ENCODE measurements around the gene ZBTB7C.

DNA sequence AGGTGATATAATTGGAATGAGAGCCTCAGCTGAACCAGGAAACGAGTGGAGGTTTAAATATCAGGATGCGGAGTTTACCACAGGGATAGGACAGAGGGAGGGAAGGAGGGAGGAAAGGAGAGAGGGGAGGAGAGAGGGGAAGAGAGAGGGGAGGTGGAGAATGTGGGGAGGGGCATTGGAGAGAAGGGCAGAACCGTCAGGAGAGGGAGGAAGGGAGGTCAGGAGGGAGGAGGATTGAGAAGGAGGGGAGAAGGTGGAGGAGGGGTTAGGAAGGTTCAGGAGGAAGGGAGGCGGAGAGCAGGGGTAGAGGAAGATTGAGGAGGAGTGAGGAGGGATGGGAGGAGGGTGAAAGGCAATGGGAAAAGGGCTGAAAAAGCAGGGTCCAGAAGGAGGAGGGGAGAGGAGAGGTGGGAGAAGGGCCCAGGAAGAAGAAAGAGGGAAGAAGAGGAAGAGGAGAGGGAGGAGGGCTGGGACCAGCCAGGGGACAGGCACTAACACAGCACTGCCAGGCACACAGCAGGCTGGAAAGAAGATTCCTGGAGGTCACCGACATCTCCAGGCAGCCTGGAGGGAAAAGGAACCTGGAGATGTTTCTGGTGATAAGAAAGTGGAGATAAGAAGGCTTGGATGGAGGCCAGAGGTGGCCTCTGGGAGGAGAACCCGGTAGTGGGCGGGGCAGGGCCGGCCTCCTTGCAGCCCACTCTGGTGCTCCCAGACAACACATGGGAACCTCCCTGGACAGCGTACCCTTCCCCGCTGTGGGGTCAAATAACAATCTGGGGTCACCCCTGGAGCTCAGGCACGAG, 302.0 kb downstream of the ZBTB7C start:
- TF ChIP-seq, protein P1, sequence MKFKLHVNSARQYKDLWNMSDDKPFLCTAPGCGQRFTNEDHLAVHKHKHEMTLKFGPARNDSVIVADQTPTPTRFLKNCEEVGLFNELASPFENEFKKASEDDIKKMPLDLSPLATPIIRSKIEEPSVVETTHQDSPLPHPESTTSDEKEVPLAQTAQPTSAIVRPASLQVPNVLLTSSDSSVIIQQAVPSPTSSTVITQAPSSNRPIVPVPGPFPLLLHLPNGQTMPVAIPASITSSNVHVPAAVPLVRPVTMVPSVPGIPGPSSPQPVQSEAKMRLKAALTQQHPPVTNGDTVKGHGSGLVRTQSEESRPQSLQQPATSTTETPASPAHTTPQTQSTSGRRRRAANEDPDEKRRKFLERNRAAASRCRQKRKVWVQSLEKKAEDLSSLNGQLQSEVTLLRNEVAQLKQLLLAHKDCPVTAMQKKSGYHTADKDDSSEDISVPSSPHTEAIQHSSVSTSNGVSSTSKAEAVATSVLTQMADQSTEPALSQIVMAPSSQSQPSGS (tag by site-specific recombination; IDR thresholded peaks at IDR 0.05; ENCODE audit: low read depth): no peak
- TF ChIP-seq SALL2 (tag by site-specific recombination; IDR thresholded peaks at IDR 0.05; ENCODE audit: borderline replicate concordance) (0 out of 2 replicates have a peak, but pooled peaks have one; percentile 38), WT1 (tag by site-specific recombination; IDR thresholded peaks at IDR 0.05) (peak; percentile 100), MZF1 (tag by site-specific recombination; IDR thresholded peaks at IDR 0.05; ENCODE audit: borderline replicate concordance) (no peak), YY1 (tag by site-specific recombination; IDR thresholded peaks at IDR 0.05) (no peak), TCF7L2 (IDR thresholded peaks at IDR 0.05; ENCODE audit: borderline replicate concordance, low read depth, low read length) (no peak), ZFP3 (tag by site-specific recombination; IDR thresholded peaks at IDR 0.05; ENCODE audit: low read depth) (no peak)
- TF ChIP-seq, protein P2, sequence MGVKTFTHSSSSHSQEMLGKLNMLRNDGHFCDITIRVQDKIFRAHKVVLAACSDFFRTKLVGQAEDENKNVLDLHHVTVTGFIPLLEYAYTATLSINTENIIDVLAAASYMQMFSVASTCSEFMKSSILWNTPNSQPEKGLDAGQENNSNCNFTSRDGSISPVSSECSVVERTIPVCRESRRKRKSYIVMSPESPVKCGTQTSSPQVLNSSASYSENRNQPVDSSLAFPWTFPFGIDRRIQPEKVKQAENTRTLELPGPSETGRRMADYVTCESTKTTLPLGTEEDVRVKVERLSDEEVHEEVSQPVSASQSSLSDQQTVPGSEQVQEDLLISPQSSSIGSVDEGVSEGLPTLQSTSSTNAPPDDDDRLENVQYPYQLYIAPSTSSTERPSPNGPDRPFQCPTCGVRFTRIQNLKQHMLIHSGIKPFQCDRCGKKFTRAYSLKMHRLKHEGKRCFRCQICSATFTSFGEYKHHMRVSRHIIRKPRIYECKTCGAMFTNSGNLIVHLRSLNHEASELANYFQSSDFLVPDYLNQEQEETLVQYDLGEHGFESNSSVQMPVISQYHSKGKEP (tag by site-specific recombination; IDR thresholded peaks at IDR 0.05): no peak
